Measurements from ENCODE around the gene RNF149. TPM values are rescaled to one million over a fixed set of nuclear protein-coding genes. Genes with fewer than 3 reads are reported as not detected.

RNF149 gene
- total RNA-seq, 1 donor from 2014 or later: 39.9 TPM

- H3K27me3 ChIP-seq: no peaks in the 10 kb centered on the region
- H3K4me3 ChIP-seq: no peak overlapping the region
- intact Hi-C loops (cut with DNase I): no loop called here
- no peaks in the 10 kb centered on the region for H3K4me1 ChIP-seq
- DNase-seq (ENCODE audit: low spot score in 2 of 2): no peak
- TF ChIP-seq CTCF (IDR thresholded peaks at IDR 0.05): no peak
- H3K27ac ChIP-seq: no peak overlapping the region
- no peaks in the 10 kb centered on the region for H3K9me3 ChIP-seq
- no peaks in the 10 kb centered on the region for H3K36me3 ChIP-seq
Measured at GRCh38 chr2:101231240-101231639, 77.3 kb downstream of the RNF149 start.

- no peak for TF ChIP-seq CTCF (IDR thresholded peaks at IDR 0.05)
- DNase-seq (ENCODE audit: low spot score in 2 of 2): no peak
- Histone ChIP-seq H3K4me1 (no peaks in the 10 kb centered on the region), H3K36me3 (no peaks in the 10 kb centered on the region), H3K4me3 (no peak overlapping the region), H3K27me3 (no peaks in the 10 kb centered on the region), H3K9me3 (no peaks in the 10 kb centered on the region), H3K27ac (no peak overlapping the region)
- intact Hi-C loops (cut with DNase I): no loop called here
Measured at GRCh38 chr2:101230541-101231001, 77.9 kb downstream of the RNF149 start.

Other genes with a start within 250 kb of the RNF149 start
- 17.8 TPM for gene TBC1D8, start 157.3 kb downstream of the RNF149 start, total RNA-seq
- 32.5 TPM for gene CNOT11, start 55.8 kb downstream of the RNF149 start, total RNA-seq
- gene CREG2, start 78.8 kb upstream of the RNF149 start, total RNA-seq: not detected
- not detected for gene RFX8, start 166.4 kb upstream of the RNF149 start, total RNA-seq

Data from ascending aorta (tissue), 2 donors.